GM19025 (cell line): ENCODE data around the gene NAXD.
"Not testable (repeated sequence)": the region's sequence is repeated elsewhere in the genome, so short reads cannot be mapped to it uniquely, and the experiment has no call there.

Source experiments
- ATAC-seq: cut with Tn5 transposase; IDR thresholded peaks from one replicate; pipeline ENCODE4 v1.9.1; 2021; ENCODE audit warnings: mild to moderate bottlenecking, low read depth, moderate library complexity; ENCODE audit not compliant: unreplicated experiment

Gene NAXD

GRCh38 chr13:110661256-110661655 is 45.9 kb downstream of the NAXD start:
- no peak for ATAC-seq

- no peak for ATAC-seq
Measured at GRCh38 chr13:110662091-110662490, 46.7 kb downstream of the NAXD start.

GRCh38 chr13:110662777-110663443 is 47.6 kb downstream of the NAXD start:
- no peak for ATAC-seq

- ATAC-seq = no peak
Measured at GRCh38 chr13:110663491-110663890, 48.1 kb downstream of the NAXD start.

GRCh38 chr13:110664041-110664440 is 48.7 kb downstream of the NAXD start:
- no peak for ATAC-seq

GRCh38 chr13:110664673-110665072 is 49.3 kb downstream of the NAXD start:
- no peak for ATAC-seq

GRCh38 chr13:110665491-110666254 is 50.3 kb downstream of the NAXD start:
- ATAC-seq = no peak

GRCh38 chr13:110666255-110666533 is 50.8 kb downstream of the NAXD start:
- no peak for ATAC-seq

GRCh38 chr13:110669036-110669435 is 53.7 kb downstream of the NAXD start:
- no peak for ATAC-seq

- ATAC-seq = not testable (repeated sequence)
Measured at GRCh38 chr13:110669814-110670213, 54.5 kb downstream of the NAXD start.

GRCh38 chr13:110676595-110677587 is 61.5 kb downstream of the NAXD start:
- peak; percentile 72 for ATAC-seq

GRCh38 chr13:110677731-110678545 is 62.6 kb downstream of the NAXD start:
- no peak for ATAC-seq

GRCh38 chr13:110680852-110681251 is 65.5 kb downstream of the NAXD start:
- no peak for ATAC-seq

GRCh38 chr13:110681868-110682550 is 66.7 kb downstream of the NAXD start:
- ATAC-seq = no peak

- no peak for ATAC-seq
Measured at GRCh38 chr13:110682746-110683145, 67.4 kb downstream of the NAXD start.

- no peak for ATAC-seq
Measured at GRCh38 chr13:110683203-110683883, 68.0 kb downstream of the NAXD start.

- no peak for ATAC-seq
Measured at GRCh38 chr13:110683921-110684320, 68.6 kb downstream of the NAXD start.

GRCh38 chr13:110684388-110685056 is 69.2 kb downstream of the NAXD start:
- ATAC-seq = no peak
